H9 (cell line): ENCODE results near the gene TMEM181. TPM values are rescaled to one million over a fixed set of nuclear protein-coding genes. Genes with fewer than 3 reads are reported as not detected.

Source experiments
- DNase-seq: peaks from one replicate; pipeline ENCODE4 v3.0.0-alpha.2; 2017
- H2AFZ ChIP-seq: one replicate; pipeline ENCODE4 v1.6.1; 2013; ENCODE audit warnings: mild to moderate bottlenecking, low read length, control low read depth, moderate library complexity
- H2AK5ac ChIP-seq: 2 replicates; pipeline ENCODE4 v1.6.1; 2013; ENCODE audit warnings: low read length, control low read depth, mixed read lengths; ENCODE audit not compliant: insufficient read length
- H2BK120ac ChIP-seq: one replicate; pipeline ENCODE4 v1.6.1; 2013; ENCODE audit warnings: low read depth, mild to moderate bottlenecking, low read length, control low read depth, inconsistent platforms; ENCODE audit not compliant: poor library complexity, severe bottlenecking
- H2BK12ac ChIP-seq: 2 replicates; pipeline ENCODE4 v1.6.1; 2013; ENCODE audit warnings: low read length, control low read depth, mixed read lengths, low read depth; ENCODE audit not compliant: insufficient read length
- H2BK15ac ChIP-seq: 2 replicates; pipeline ENCODE4 v1.6.1; 2013; ENCODE audit warnings: low read depth, low read length, control low read depth
- H2BK20ac ChIP-seq: one replicate; pipeline ENCODE4 v1.6.1; 2013; ENCODE audit warnings: low read depth, mild to moderate bottlenecking, low read length, control low read depth, inconsistent platforms; ENCODE audit not compliant: poor library complexity, severe bottlenecking
- H2BK5ac ChIP-seq: 2 replicates; pipeline ENCODE4 v1.6.1; 2013; ENCODE audit warnings: low read length, control low read depth, mixed read lengths; ENCODE audit not compliant: insufficient read length
- H3K14ac ChIP-seq: 2 replicates; pipeline ENCODE4 v1.6.1; 2013; ENCODE audit warnings: low read length, control low read depth; ENCODE audit not compliant: insufficient read depth
- H3K18ac ChIP-seq: 2 replicates; pipeline ENCODE4 v1.6.1; 2013; ENCODE audit warnings: low read depth, mild to moderate bottlenecking, mixed read lengths, low read length, control low read depth; ENCODE audit not compliant: insufficient read length
- H3K23ac ChIP-seq: 2 replicates; pipeline ENCODE4 v1.6.1; 2013; ENCODE audit warnings: low read length, control low read depth, mixed read lengths, low read depth; ENCODE audit not compliant: insufficient read length
- H3K23me2 ChIP-seq: 2 replicates; pipeline ENCODE4 v1.6.1; 2013; ENCODE audit warnings: low read depth, mild to moderate bottlenecking, mixed read lengths, low read length, control low read depth; ENCODE audit not compliant: insufficient read length, poor library complexity, severe bottlenecking
- H3K27ac ChIP-seq: 2 replicates; pipeline ENCODE4 v1.5.1; 2013; ENCODE audit warnings: low read length, control low read depth, mixed read lengths, low read depth; ENCODE audit not compliant: insufficient read length
- H3K27me3 ChIP-seq: 2 replicates; pipeline ENCODE4 v1.6.1; 2013; ENCODE audit warnings: low read length, control low read depth, inconsistent platforms; ENCODE audit not compliant: insufficient read depth
- H3K4ac ChIP-seq: 2 replicates; pipeline ENCODE4 v1.6.1; 2013; ENCODE audit warnings: low read depth, mild to moderate bottlenecking, control low read depth, inconsistent platforms, low read length, moderate library complexity
- H3K4me1 ChIP-seq: 2 replicates; pipeline ENCODE4 v1.6.1; 2013; ENCODE audit warnings: low read length, control low read depth, inconsistent platforms; ENCODE audit not compliant: insufficient read depth
- H3K4me2 ChIP-seq: 2 replicates; pipeline ENCODE4 v1.6.1; 2013; ENCODE audit warnings: low read length, control low read depth, mixed read lengths; ENCODE audit not compliant: insufficient read length, insufficient read depth
- H3K56ac ChIP-seq: 2 replicates; pipeline ENCODE4 v1.6.1; 2013; ENCODE audit warnings: low read depth, mild to moderate bottlenecking, mixed read lengths, low read length, control low read depth; ENCODE audit not compliant: insufficient read length
- H3K79me1 ChIP-seq: 2 replicates; pipeline ENCODE4 v1.6.1; 2013; ENCODE audit warnings: low read depth, mild to moderate bottlenecking, moderate library complexity, low read length, control low read depth, inconsistent platforms; ENCODE audit not compliant: insufficient read depth, poor library complexity, severe bottlenecking
- H3K79me2 ChIP-seq: 2 replicates; pipeline ENCODE4 v1.6.1; 2013; ENCODE audit warnings: low read length, control low read depth, inconsistent platforms; ENCODE audit not compliant: insufficient read depth
- H3K9ac ChIP-seq: 2 replicates; pipeline ENCODE4 v1.6.1; 2013; ENCODE audit warnings: low read length, control low read depth, mixed read lengths; ENCODE audit not compliant: insufficient read length; ENCODE audit errors: extremely low read depth
- H3K9me3 ChIP-seq: one replicate; pipeline ENCODE4 v1.6.1; 2013; ENCODE audit warnings: low read depth, low read length, inconsistent platforms; ENCODE audit not compliant: control insufficient read depth
- H3T11ph ChIP-seq: one replicate; pipeline ENCODE4 v1.6.1; 2013; ENCODE audit warnings: mild to moderate bottlenecking, low read length, control low read depth, inconsistent platforms
- H4K20me1 ChIP-seq: one replicate; pipeline ENCODE4 v1.6.1; 2013; ENCODE audit not compliant: control insufficient read depth, insufficient read length, insufficient read depth
- H4K5ac ChIP-seq: 2 replicates; pipeline ENCODE4 v1.6.1; 2013; ENCODE audit warnings: low read depth, mild to moderate bottlenecking, mixed read lengths, low read length, control low read depth; ENCODE audit not compliant: insufficient read length
- H4K8ac ChIP-seq: replicated peaks from 2 replicates; pipeline ENCODE4 v1.6.1; 2013; ENCODE audit warnings: low read length, control low read depth, mixed read lengths, low read depth; ENCODE audit not compliant: insufficient read length
- H4K91ac ChIP-seq: 2 replicates; pipeline ENCODE4 v1.6.1; 2013; ENCODE audit warnings: low read depth, mild to moderate bottlenecking, moderate library complexity, mixed read lengths, low read length, control low read depth; ENCODE audit not compliant: insufficient read length
- H3K27ac Mint-ChIP-seq, 3 experiments: 2 replicates in 2 of 3; 3 replicates in 1 of 3; pipeline ENCODE4 v1.8.0; 2020 to 2021; ENCODE audit warnings: mixed read lengths in 3 of 3, mild to moderate bottlenecking in 1 of 3, moderate library complexity in 1 of 3
- H3K27me3 Mint-ChIP-seq: 2 replicates; pipeline ENCODE4 v1.8.0; 2021; ENCODE audit warnings: low read depth, mild to moderate bottlenecking, moderate library complexity, mixed read lengths
- H3K36me3 Mint-ChIP-seq, 3 experiments: 2 replicates in 2 of 3; 3 replicates in 1 of 3; pipeline ENCODE4 v1.8.0; 2020 to 2021; ENCODE audit warnings: low read depth in 3 of 3, mixed read lengths in 3 of 3; ENCODE audit not compliant: insufficient read depth in 1 of 3
- H3K4me1 Mint-ChIP-seq, 2 experiments: 2 replicates each; pipeline ENCODE4 v1.8.0; 2020; ENCODE audit warnings: mixed read lengths in 2 of 2
- H3K4me3 Mint-ChIP-seq, 2 experiments: 2 replicates in 1 of 2; 3 replicates in 1 of 2; pipeline ENCODE4 v1.8.0; 2020 to 2021; ENCODE audit warnings: mild to moderate bottlenecking in 2 of 2, mixed read lengths in 2 of 2, moderate library complexity in 1 of 2
- H3K9me3 Mint-ChIP-seq, 2 experiments: 2 replicates in 1 of 2; 3 replicates in 1 of 2; pipeline ENCODE4 v1.8.0; 2020; ENCODE audit warnings: mild to moderate bottlenecking in 2 of 2, mixed read lengths in 2 of 2, moderate library complexity in 1 of 2
- CTCF ChIP-seq: fragments of 200-600 bp; sonication (generic); conservative IDR thresholded peaks from 3 replicates; pipeline ENCODE4 v1.8.0; 2021; ENCODE audit warnings: antibody characterized with exemption, mild to moderate bottlenecking
- WGBS: extraction: QIAGEN DNeasy Blood & Tissue Kit; methylation state at CpG from one replicate; pipeline ENCODE4 v1.1.7; 2013; ENCODE audit warnings: missing lambda C conversion rate, low lambda C conversion rate, mixed read lengths; ENCODE audit not compliant: insufficient read length; ENCODE audit errors: extremely low coverage; 5-methylcytosine and 5-hydroxymethylcytosine counted together
- total RNA-seq: library from RNA; stranded (reverse); gene quantifications from 2 replicates; pipeline ENCODE4 v1.2.1, GENCODE V29; 2021

The TMEM181 gene
- total RNA-seq, 1 experiment from 2014 or later = 24.4 TPM

- peak; percentile 63 for DNase-seq
- no peak overlapping the region for H2BK12ac ChIP-seq
- H3K4me2 ChIP-seq = no peak overlapping the region
These were observed 69.7 kb downstream of the TMEM181 start for GRCh38 chr6:158629367-158630221.

More at GRCh38 chr6:158629367-158630221, 69.7 kb downstream of the TMEM181 start:
- Histone ChIP-seq H2AFZ (no peak overlapping the region), H3K18ac (no peak overlapping the region), H3K9ac (no peak overlapping the region), H3K14ac (no peak overlapping the region), H2AK5ac (no peak overlapping the region), H4K8ac (no peak overlapping the region), H3K4ac (no peak overlapping the region), H3K9me3 (no peaks in the 10 kb centered on the region), H2BK15ac (no peak overlapping the region), H2BK5ac (no peak overlapping the region), H4K91ac (no peak overlapping the region), H3K23ac (no peak overlapping the region), H3K4me1 (no peaks in the 10 kb centered on the region), H3K79me2 (no peaks in the 10 kb centered on the region), H3K56ac (no peak overlapping the region), H3K27ac (no peak overlapping the region), H3K23me2 (no peaks in the 10 kb centered on the region), H3K79me1 (no peaks in the 10 kb centered on the region), H3K27me3 (no peaks in the 10 kb centered on the region), H4K5ac (no peak overlapping the region), H3T11ph (no peak overlapping the region), H2BK20ac (no peak overlapping the region), H2BK120ac (no peak overlapping the region), H4K20me1 (no peaks in the 10 kb centered on the region)
- Mint-ChIP-seq H3K27me3 (no peaks in the 10 kb centered on the region), H3K9me3 (no peaks in the 10 kb centered on the region), H3K36me3 (peaks cover 23 to 65% (median 55%) of the 10 kb centered on the region in 3 experiments; a peak in 6 of 7 replicates), H3K4me3 (no peak overlapping the region), H3K27ac (peak overlapping the region in 1 of 3 experiments; percentile 64; a peak in 2 of 7 replicates), H3K4me1 (peaks cover 15 to 21% of the 10 kb centered on the region in 2 experiments)
- no CpG with 5 or more reads among the region's 20 CpGs for WGBS
- peak; percentile 59; the same call in 2 of the 3 replicates for TF ChIP-seq CTCF
